CMK (cell line): ENCODE data around the gene PSMB3.

Source experiments
- DNase-seq: peaks from one replicate; pipeline ENCODE4 v3.0.0-alpha.2; 2010; ENCODE audit warnings: low read depth

PSMB3 gene

DNA sequence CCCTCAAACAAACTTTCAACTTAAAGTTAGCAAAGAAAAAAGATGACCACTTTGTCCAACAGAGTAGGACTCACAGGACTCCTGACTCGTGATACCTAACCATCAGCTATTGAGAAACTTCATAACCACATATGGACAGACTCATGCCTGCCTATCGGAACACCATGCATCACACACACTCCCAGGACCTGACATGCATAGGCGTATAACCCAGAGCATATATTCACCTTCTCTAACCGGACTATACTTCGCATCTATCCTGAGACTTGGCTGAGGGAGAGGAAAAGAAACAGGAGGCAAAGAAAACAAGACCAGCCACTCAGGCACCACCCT is 44.6 kb downstream of the PSMB3 start:
- no peak for DNase-seq

GRCh38 chr17:38797828-38798227 is 45.3 kb downstream of the PSMB3 start:
- no peak for DNase-seq

DNA sequence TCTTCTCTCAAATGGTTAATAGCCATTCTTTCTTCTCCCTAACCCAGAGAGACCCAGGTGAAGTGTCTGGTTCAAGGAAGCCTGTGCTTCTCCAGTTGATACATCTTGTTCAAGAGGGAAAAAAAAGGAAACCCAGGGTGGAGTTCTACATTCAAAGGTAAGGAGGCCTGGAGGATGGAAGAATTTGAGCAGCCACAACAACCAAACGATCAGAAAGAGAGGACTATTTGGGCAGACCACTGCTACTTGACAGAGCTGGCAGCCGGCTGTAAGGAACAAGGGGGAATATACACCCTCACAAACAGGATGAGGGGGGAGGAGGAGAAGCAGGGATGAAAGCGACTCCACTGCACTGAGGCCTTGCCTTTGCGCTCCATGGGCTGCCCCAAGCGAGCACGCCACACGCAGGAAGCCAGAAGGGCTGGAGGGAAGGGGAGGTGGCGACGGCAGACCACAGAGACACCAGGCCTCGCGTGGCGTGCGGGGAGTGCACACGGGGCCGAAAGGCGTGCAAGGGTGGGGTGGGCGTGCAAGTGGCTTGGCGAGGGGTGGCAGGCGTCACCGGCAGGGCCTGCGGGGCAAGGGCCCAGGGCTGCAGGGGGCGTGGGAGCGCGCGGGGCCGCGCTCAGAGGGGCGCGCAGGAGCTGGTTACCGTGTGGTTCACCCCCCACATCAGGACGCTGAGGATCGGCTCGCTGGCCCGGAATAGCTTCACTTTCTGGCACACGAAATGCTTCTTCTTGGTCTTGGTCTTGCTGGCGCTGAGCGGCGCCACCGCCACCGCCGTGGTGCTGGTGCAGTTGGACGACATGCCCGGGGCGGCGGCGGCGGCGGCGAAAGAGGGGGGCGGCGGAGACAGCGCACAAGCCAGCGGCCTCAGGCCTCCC is 46.3 kb downstream of the PSMB3 start:
- peak; percentile 71 for DNase-seq

- DNase-seq, result peak; percentile 97
Observed at GRCh38 chr17:38799501-38800236, 47.1 kb downstream of the PSMB3 start, which contains the start of gene PIP4K2B. Gene PIP4K2B (minus strand): TSS chr17:38799556. CDS start chr17:38799424, 132 bp downstream.

DNA sequence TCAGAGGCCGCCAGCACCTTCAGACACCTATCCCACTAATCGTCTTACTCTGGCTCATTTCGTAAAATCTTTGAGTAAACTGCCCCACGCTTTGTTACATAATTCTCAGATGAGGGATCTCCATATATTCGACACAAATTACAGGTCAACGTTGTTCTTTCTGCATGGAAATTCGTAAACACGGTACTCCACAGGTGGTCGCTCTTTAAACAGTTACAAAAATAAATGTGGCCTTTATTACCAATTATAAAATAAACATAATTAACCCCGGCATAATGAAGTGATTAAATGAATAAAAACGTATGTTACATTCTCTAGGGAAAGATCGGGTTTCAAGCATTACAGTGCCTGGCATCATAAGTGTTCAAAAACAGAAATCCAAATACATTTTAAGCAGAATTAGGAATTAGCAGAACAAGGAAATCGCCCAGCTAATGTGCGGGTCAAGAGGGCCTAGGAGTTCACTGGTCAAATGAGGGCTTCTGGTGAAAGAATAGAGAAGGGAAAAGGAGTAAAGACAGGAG is 47.8 kb downstream of the PSMB3 start:
- no peak for DNase-seq

GRCh38 chr17:38809828-38810227 is 57.3 kb downstream of the PSMB3 start:
- no peak for DNase-seq
